ENCODE data around the gene PCDHB4.
A peak's percentile ranks its signal among the peaks of the same experiment; 100 is the strongest.
"Not testable (repeated sequence)": the region's sequence is repeated elsewhere in the genome, so short reads cannot be mapped to it uniquely, and the experiment has no call there.

The PCDHB4 gene

GRCh38 chr5:141121563-141121962 is at the start of gene PCDHB4:
PCDHB4 (plus strand) TSS chr5:141121818; CDS start chr5:141121999, 181 bp downstream.
- Mint-ChIP-seq H3K9me3 (peaks cover 3% of the 10 kb centered on the region), H3K27ac (no peak within 1 kb of the TSS), H3K4me3 (no peak within 1 kb of the TSS), H3K27me3 (no peaks in the 10 kb centered on the region), H3K36me3 (peaks cover 2% of the 10 kb centered on the region), H3K4me1 (no peaks in the 10 kb centered on the region)
- no peak for DNase-seq (ENCODE audit: low spot score in 2 of 2)
- ATAC-seq (ENCODE audit: low read depth): no peak

GRCh38 chr5:141077826-141078225 is 43.8 kb upstream of the PCDHB4 start:
- no peaks in the 10 kb centered on the region for H3K36me3 Mint-ChIP-seq
- H3K27me3 Mint-ChIP-seq: no peaks in the 10 kb centered on the region
- no peak for ATAC-seq (ENCODE audit: low read depth)
- no peaks in the 10 kb centered on the region for H3K4me1 Mint-ChIP-seq
- DNase-seq (ENCODE audit: low spot score in 2 of 2): no peak
- H3K9me3 Mint-ChIP-seq: peaks cover 8% of the 10 kb centered on the region
- H3K4me3 Mint-ChIP-seq: no peak overlapping the region
- H3K27ac Mint-ChIP-seq: no peak overlapping the region

DNA sequence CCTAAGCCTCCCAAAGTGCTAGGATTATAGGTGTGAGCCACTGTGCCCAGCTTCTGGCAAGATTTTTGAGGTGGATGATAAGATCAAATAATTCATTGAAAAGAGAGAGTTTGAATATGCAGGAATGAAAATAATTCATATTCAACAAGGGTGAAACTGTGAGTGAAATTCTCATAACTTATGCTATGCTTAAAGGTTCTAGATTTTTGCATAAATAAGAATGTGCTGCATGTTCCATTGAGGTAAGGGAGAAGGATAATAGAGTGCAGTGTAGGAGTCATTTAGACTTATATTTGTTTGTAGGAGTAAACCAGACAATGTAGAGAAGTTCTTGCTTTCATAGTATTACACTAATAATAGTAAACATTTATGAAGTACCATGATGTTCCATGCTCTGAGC is 39.4 kb upstream of the PCDHB4 start:
- ATAC-seq (ENCODE audit: low read depth) (no peak), DNase-seq (ENCODE audit: low spot score in 2 of 2) (no peak)
- Mint-ChIP-seq H3K27me3 (peaks cover 2% of the 10 kb centered on the region), H3K4me3 (no peak overlapping the region), H3K36me3 (no peaks in the 10 kb centered on the region), H3K4me1 (peaks cover 3% of the 10 kb centered on the region), H3K27ac (no peak overlapping the region), H3K9me3 (peaks cover 6% of the 10 kb centered on the region)

DNA sequence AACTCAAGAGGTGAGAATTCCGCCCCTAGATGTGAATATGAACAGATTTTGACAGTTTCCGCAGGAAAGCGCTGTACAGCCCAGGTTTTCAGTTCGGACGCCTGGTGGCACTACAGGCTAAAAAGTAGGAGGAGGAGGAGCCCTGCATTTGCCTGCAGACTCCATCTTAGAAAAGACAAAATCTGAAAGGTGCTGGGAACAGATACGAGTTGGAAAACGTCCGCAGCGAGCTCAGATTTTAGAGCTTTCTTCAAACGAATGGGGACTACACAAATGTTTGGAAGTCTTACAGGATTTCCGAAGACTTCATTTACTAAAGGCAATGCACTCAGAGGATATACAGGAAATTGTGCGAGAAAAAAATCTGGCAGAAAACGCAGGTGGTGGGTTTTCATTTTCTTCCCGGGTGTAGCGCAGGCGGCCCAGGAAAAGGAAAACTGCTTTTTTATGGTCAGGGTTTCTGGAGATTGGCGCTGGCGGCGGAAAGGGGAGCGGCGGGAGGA is 37.1 kb upstream of the PCDHB4 start:
- Mint-ChIP-seq H3K9me3 (peaks cover 6% of the 10 kb centered on the region), H3K27ac (no peak overlapping the region), H3K27me3 (peaks cover 2% of the 10 kb centered on the region), H3K4me1 (peaks cover 3% of the 10 kb centered on the region), H3K36me3 (no peaks in the 10 kb centered on the region), H3K4me3 (peak overlapping the region; percentile 82)
- DNase-seq (ENCODE audit: low spot score in 2 of 2) (no peak), ATAC-seq (ENCODE audit: low read depth) (peak; percentile 53)

- Mint-ChIP-seq H3K27me3 (peaks cover 6% of the 10 kb centered on the region), H3K27ac (no peak within 1 kb of the TSS), H3K4me3 (no peak within 1 kb of the TSS), H3K36me3 (no peaks in the 10 kb centered on the region), H3K9me3 (peaks cover 7% of the 10 kb centered on the region), H3K4me1 (no peaks in the 10 kb centered on the region)
- ATAC-seq (ENCODE audit: low read depth) (no peak), DNase-seq (ENCODE audit: low spot score in 2 of 2) (no peak)
Measured at GRCh38 chr5:141094481-141095262, 26.9 kb upstream of the PCDHB4 start, which contains the start of gene PCDHB2. PCDHB2 (plus strand) TSS chr5:141094615; CDS start chr5:141094791, 176 bp downstream.

DNA sequence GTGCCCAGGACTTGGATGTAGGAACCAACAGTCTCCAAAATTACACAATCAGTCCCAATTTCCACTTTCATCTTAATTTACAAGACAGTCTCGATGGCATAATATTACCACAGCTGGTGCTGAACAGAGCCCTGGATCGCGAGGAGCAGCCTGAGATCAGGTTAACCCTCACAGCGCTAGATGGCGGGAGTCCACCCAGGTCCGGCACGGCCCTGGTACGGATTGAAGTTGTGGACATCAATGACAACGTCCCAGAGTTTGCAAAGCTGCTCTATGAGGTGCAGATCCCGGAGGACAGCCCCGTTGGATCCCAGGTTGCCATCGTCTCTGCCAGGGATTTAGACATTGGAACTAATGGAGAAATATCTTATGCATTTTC is 26.4 kb upstream of the PCDHB4 start:
- Mint-ChIP-seq H3K9me3 (peaks cover 7% of the 10 kb centered on the region), H3K27me3 (peaks cover 5% of the 10 kb centered on the region), H3K27ac (no peak overlapping the region), H3K4me3 (no peak overlapping the region), H3K36me3 (no peaks in the 10 kb centered on the region), H3K4me1 (no peaks in the 10 kb centered on the region)
- DNase-seq (ENCODE audit: low spot score in 2 of 2): no peak
- ATAC-seq (ENCODE audit: low read depth): no peak

DNA sequence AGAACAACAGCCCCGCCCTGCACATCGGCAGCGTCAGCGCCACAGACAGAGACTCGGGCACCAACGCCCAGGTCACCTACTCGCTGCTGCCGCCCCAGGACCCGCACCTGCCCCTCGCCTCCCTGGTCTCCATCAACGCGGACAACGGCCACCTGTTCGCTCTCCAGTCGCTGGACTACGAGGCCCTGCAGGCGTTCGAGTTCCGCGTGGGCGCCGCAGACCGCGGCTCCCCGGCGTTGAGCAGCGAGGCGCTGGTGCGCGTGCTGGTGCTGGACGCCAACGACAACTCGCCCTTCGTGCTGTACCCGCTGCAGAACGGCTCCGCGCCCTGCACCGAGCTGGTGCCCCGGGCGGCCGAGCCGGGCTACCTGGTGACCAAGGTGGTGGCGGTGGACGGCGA is 25.4 kb upstream of the PCDHB4 start:
- not testable (repeated sequence) for H3K9me3 Mint-ChIP-seq; ATAC-seq (ENCODE audit: low read depth); H3K4me1 Mint-ChIP-seq; H3K27me3 Mint-ChIP-seq; DNase-seq (ENCODE audit: low spot score in 2 of 2); H3K4me3 Mint-ChIP-seq; H3K27ac Mint-ChIP-seq; H3K36me3 Mint-ChIP-seq

DNA sequence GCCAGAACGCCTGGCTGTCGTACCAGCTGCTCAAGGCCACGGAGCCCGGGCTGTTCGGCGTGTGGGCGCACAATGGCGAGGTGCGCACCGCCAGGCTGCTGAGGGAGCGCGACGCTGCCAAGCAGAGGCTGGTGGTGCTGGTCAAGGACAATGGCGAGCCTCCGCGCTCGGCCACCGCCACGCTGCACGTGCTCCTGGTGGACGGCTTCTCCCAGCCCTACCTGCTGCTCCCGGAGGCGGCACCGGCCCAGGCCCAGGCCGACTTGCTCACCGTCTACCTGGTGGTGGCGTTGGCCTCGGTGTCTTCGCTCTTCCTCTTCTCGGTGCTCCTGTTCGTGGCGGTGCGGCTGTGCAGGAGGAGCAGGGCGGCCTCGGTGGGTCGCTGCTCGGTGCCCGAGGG is 25.0 kb upstream of the PCDHB4 start:
- H3K4me3 Mint-ChIP-seq; H3K9me3 Mint-ChIP-seq; H3K4me1 Mint-ChIP-seq; H3K36me3 Mint-ChIP-seq; DNase-seq (ENCODE audit: low spot score in 2 of 2); ATAC-seq (ENCODE audit: low read depth); H3K27ac Mint-ChIP-seq; H3K27me3 Mint-ChIP-seq: not testable (repeated sequence)

DNA sequence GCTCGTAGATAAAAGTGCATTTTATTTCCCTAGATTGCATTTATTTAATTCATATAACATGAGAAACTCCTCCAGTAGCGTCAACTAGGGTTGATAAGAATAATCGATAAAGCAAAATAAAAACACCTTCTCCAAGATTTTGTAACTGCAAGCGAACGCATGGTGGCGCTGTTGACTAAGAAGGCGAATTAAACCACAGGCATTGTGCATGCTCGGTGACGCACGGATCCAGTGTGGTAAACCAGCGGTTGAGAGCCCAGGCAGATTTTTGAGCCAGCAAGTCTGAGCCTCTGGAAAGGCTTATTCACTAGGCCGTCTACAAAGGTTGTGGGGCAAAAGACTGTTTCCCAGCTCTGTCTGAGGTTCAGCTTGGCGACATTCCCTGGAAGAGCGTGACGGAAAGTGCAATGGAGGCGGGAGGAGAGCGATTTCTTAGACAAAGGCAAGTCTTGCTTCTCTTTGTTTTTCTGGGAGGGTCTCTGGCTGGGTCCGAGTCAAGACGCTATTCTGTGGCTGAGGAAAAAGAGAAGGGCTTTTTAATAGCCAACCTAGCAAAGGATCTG is 21.3 kb upstream of the PCDHB4 start, which contains the start of gene PCDHB3:
Gene PCDHB3 (plus strand): TSS at position 231 of the 563 bp plus-strand sequence. CDS start 177 bp downstream, at position 408.
- Mint-ChIP-seq H3K4me1 (no peaks in the 10 kb centered on the region), H3K27me3 (peaks cover 2% of the 10 kb centered on the region), H3K9me3 (no peaks in the 10 kb centered on the region), H3K27ac (no peak within 1 kb of the TSS), H3K4me3 (no peak within 1 kb of the TSS), H3K36me3 (no peaks in the 10 kb centered on the region)
- ATAC-seq (ENCODE audit: low read depth) (no peak), DNase-seq (ENCODE audit: low spot score in 2 of 2) (no peak)

DNA sequence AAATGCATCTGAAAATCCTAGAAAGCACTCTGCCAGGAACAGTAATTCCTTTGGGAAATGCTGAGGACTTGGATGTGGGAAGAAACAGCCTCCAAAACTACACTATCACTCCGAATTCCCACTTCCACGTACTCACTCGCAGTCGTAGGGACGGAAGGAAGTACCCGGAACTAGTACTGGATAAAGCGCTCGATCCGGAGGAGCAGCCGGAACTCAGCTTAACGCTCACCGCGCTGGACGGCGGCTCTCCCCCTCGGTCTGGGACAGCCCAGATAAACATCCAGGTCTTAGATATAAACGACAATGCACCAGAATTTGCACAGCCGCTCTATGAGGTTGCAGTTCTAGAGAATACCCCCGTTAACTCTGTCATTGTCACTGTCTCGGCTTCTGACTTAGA is 20.6 kb upstream of the PCDHB4 start:
- ATAC-seq (ENCODE audit: low read depth): no peak
- peaks cover 1% of the 10 kb centered on the region for H3K9me3 Mint-ChIP-seq
- no peaks in the 10 kb centered on the region for H3K4me1 Mint-ChIP-seq
- H3K36me3 Mint-ChIP-seq: no peaks in the 10 kb centered on the region
- no peak overlapping the region for H3K4me3 Mint-ChIP-seq
- no peak overlapping the region for H3K27ac Mint-ChIP-seq
- peaks cover 2% of the 10 kb centered on the region for H3K27me3 Mint-ChIP-seq
- DNase-seq (ENCODE audit: low spot score in 2 of 2): no peak

GRCh38 chr5:141102070-141102469 is 19.5 kb upstream of the PCDHB4 start:
- H3K9me3 Mint-ChIP-seq; H3K4me3 Mint-ChIP-seq; ATAC-seq (ENCODE audit: low read depth); H3K27ac Mint-ChIP-seq; H3K4me1 Mint-ChIP-seq; H3K36me3 Mint-ChIP-seq; DNase-seq (ENCODE audit: low spot score in 2 of 2); H3K27me3 Mint-ChIP-seq: not testable (repeated sequence)

DNA sequence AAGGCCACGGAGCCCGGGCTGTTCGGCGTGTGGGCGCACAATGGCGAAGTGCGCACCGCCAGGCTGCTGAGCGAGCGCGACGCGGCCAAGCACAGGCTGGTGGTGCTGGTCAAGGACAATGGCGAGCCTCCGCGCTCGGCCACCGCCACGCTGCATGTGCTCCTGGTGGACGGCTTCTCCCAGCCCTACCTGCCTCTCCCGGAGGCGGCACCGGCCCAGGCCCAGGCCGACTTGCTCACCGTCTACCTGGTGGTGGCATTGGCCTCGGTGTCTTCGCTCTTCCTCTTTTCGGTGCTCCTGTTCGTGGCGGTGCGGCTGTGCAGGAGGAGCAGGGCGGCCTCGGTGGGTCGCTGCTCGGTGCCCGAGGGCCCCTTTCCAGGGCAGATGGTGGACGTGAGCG is 19.1 kb upstream of the PCDHB4 start:
- ATAC-seq (ENCODE audit: low read depth); H3K27me3 Mint-ChIP-seq; H3K4me1 Mint-ChIP-seq: not testable (repeated sequence)

GRCh38 chr5:141105350-141105749 is 16.3 kb upstream of the PCDHB4 start:
- H3K27me3 Mint-ChIP-seq: no peaks in the 10 kb centered on the region
- H3K27ac Mint-ChIP-seq: no peak overlapping the region
- ATAC-seq (ENCODE audit: low read depth) (no peak), DNase-seq (ENCODE audit: low spot score in 2 of 2) (no peak)
- H3K36me3 Mint-ChIP-seq: no peaks in the 10 kb centered on the region
- H3K4me3 Mint-ChIP-seq: no peak overlapping the region
- H3K9me3 Mint-ChIP-seq: peaks cover 3% of the 10 kb centered on the region
- no peaks in the 10 kb centered on the region for H3K4me1 Mint-ChIP-seq

More for the DNA sequence above, 19.1 kb upstream of the PCDHB4 start:
- not testable (repeated sequence) for H3K36me3 Mint-ChIP-seq; H3K4me3 Mint-ChIP-seq; H3K27ac Mint-ChIP-seq; H3K9me3 Mint-ChIP-seq; DNase-seq (ENCODE audit: low spot score in 2 of 2)

GRCh38 chr5:141119250-141119649 is 2.4 kb upstream of the PCDHB4 start:
- H3K36me3 Mint-ChIP-seq: peaks cover 2% of the 10 kb centered on the region
- H3K4me3 Mint-ChIP-seq: no peak overlapping the region
- no peak overlapping the region for H3K27ac Mint-ChIP-seq
- ATAC-seq (ENCODE audit: low read depth): no peak
- DNase-seq (ENCODE audit: low spot score in 2 of 2): no peak
- no peaks in the 10 kb centered on the region for H3K4me1 Mint-ChIP-seq
- peaks cover 15% of the 10 kb centered on the region for H3K9me3 Mint-ChIP-seq
- no peaks in the 10 kb centered on the region for H3K27me3 Mint-ChIP-seq

All from memory B cell (primary cell).